ENCODE results near the gene LATS2.

LATS2 gene

GRCh38 chr13:21081926-21082325 lies 20.5 kb upstream of the LATS2 start:
- DNase-seq (ENCODE audit: low read depth) = no peak
- TF ChIP-seq CTCF (IDR thresholded peaks at IDR 0.05; ENCODE audit: low read depth, low read length, missing control alignments) = no peak
- H3K4me3 ChIP-seq (ENCODE audit: low read depth, low read length) = no peak overlapping the region
- in situ Hi-C loops (cut with HindIII; ENCODE audit: low sequenced_read_pairs) = no loop called here

GRCh38 chr13:21080593-21080891 lies 19.2 kb upstream of the LATS2 start:
- no peak overlapping the region for H3K4me3 ChIP-seq (ENCODE audit: low read depth, low read length)
- in situ Hi-C loops (cut with HindIII; ENCODE audit: low sequenced_read_pairs) = no loop called here
- DNase-seq (ENCODE audit: low read depth) = no peak
- TF ChIP-seq CTCF (IDR thresholded peaks at IDR 0.05; ENCODE audit: low read depth, low read length, missing control alignments) = no peak

GRCh38 chr13:21079761-21080592 lies 18.6 kb upstream of the LATS2 start:
- no peak for TF ChIP-seq CTCF (IDR thresholded peaks at IDR 0.05; ENCODE audit: low read depth, low read length, missing control alignments)
- peak overlapping the region; percentile 14 for H3K4me3 ChIP-seq (ENCODE audit: low read depth, low read length)
- DNase-seq (ENCODE audit: low read depth) = no peak
- in situ Hi-C loops (cut with HindIII; ENCODE audit: low sequenced_read_pairs) = no loop called here

GRCh38 chr13:21079221-21079620 lies 17.8 kb upstream of the LATS2 start:
- no peak for TF ChIP-seq CTCF (IDR thresholded peaks at IDR 0.05; ENCODE audit: low read depth, low read length, missing control alignments)
- H3K4me3 ChIP-seq (ENCODE audit: low read depth, low read length) = no peak overlapping the region
- DNase-seq (ENCODE audit: low read depth) = no peak
- in situ Hi-C loops (cut with HindIII; ENCODE audit: low sequenced_read_pairs) = no loop called here

GRCh38 chr13:21078501-21078900 lies 17.1 kb upstream of the LATS2 start:
- in situ Hi-C loops (cut with HindIII; ENCODE audit: low sequenced_read_pairs) = no loop called here
- no peak for DNase-seq (ENCODE audit: low read depth)
- TF ChIP-seq CTCF (IDR thresholded peaks at IDR 0.05; ENCODE audit: low read depth, low read length, missing control alignments) = no peak
- H3K4me3 ChIP-seq (ENCODE audit: low read depth, low read length) = no peak overlapping the region

GRCh38 chr13:21077788-21078353 lies 16.5 kb upstream of the LATS2 start:
- H3K4me3 ChIP-seq (ENCODE audit: low read depth, low read length) = no peak overlapping the region
- in situ Hi-C loops (cut with HindIII; ENCODE audit: low sequenced_read_pairs) = no loop called here
- no peak for DNase-seq (ENCODE audit: low read depth)
- TF ChIP-seq CTCF (IDR thresholded peaks at IDR 0.05; ENCODE audit: low read depth, low read length, missing control alignments) = no peak

All from astrocyte of the cerebellum (primary cell).